ENCODE measurements around the gene ANKRD33B. TPM values are rescaled to one million over a fixed set of nuclear protein-coding genes. Genes with fewer than 3 reads are reported as not detected.

Gene ANKRD33B
- polyA plus RNA-seq, 1 donor (not counting 4 experiments of a cell fraction or from before 2014, with no cell fraction given) = 1.9 TPM

DNA sequence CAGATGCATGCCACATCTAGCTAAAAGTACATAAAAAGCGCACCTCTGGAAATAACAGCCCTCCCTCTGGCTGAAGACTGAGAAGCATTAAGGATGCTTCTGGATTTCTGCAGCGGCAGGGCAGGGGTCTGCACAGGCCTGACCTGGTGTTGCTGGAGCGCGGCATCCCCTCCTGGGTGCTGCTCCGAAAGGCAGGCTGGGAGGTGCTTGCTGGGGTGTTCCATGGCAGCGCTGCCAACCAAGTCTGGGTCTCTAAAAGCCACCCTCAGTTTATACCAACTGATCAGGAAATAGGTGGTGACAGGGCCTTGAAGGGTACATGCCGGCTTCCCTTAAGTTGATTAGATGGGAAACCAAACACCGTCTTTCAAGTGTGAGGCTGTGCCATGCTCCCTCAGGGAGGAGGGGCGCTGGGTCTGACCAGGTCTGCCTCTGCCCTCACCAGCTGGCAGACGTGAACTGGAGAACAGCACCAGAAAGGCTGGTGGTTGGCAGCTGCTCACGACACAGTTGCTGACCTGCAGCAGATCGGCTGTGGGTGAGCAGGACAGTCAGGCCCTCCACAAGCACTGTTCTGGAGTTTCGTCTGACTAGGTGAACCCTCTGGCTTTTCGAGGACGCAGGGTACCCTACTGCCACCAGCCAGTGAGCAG lies 115.6 kb downstream of the ANKRD33B start:
- Histone ChIP-seq H3K9me1 (ENCODE audit: control insufficient read depth, extremely low read depth, insufficient read depth, low read length) (no peaks in the 10 kb centered on the region), H3K4me1 (ENCODE audit: control insufficient read depth, extremely low read depth, insufficient read depth, low read length) (peaks cover 6% of the 10 kb centered on the region), H3K27ac (ENCODE audit: control insufficient read depth, insufficient read depth, low read length) (no peak overlapping the region), H3K4me2 (ENCODE audit: control insufficient read depth, extremely low read depth, insufficient read depth, low read depth, low read length) (no peak overlapping the region), H4K20me1 (ENCODE audit: control insufficient read depth, extremely low read depth, insufficient read depth, low read length) (peaks cover 3% of the 10 kb centered on the region), H3K4me3 (ENCODE audit: control insufficient read depth in 2 of 3, extremely low read depth in 1 of 3, insufficient read depth in 2 of 3, low read depth in 1 of 3, low read length in 3 of 3) (no peak overlapping the region), H3K27me3 (ENCODE audit: control insufficient read depth, extremely low read depth, insufficient read depth, low read length) (no peaks in the 10 kb centered on the region), H3K36me3 (ENCODE audit: control insufficient read depth in 2 of 2, extremely low read depth in 1 of 2, insufficient read depth in 2 of 2, low read length in 2 of 2) (peaks cover 10 to 34% of the 10 kb centered on the region in 2 experiments), H3K9me3 (ENCODE audit: control insufficient read depth, low read depth, low read length) (no peaks in the 10 kb centered on the region), H3K79me2 (ENCODE audit: control insufficient read depth, insufficient read depth, low read length) (peaks cover 3% of the 10 kb centered on the region), H3K9ac (ENCODE audit: control insufficient read depth, extremely low read depth, insufficient read depth, low read length) (no peak overlapping the region), H2AFZ (ENCODE audit: control insufficient read depth, low read length) (no peak overlapping the region)
- TF ChIP-seq, protein P1, sequence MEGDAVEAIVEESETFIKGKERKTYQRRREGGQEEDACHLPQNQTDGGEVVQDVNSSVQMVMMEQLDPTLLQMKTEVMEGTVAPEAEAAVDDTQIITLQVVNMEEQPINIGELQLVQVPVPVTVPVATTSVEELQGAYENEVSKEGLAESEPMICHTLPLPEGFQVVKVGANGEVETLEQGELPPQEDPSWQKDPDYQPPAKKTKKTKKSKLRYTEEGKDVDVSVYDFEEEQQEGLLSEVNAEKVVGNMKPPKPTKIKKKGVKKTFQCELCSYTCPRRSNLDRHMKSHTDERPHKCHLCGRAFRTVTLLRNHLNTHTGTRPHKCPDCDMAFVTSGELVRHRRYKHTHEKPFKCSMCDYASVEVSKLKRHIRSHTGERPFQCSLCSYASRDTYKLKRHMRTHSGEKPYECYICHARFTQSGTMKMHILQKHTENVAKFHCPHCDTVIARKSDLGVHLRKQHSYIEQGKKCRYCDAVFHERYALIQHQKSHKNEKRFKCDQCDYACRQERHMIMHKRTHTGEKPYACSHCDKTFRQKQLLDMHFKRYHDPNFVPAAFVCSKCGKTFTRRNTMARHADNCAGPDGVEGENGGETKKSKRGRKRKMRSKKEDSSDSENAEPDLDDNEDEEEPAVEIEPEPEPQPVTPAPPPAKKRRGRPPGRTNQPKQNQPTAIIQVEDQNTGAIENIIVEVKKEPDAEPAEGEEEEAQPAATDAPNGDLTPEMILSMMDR (optimal IDR thresholded peaks at IDR 0.05 in 1 of 3, IDR thresholded peaks at IDR 0.05 in 1 of 3, conservative IDR thresholded peaks at IDR 0.05 in 1 of 3; ENCODE audit: extremely low read depth in 1 of 3, insufficient read depth in 2 of 3, low read length in 3 of 3) = no peak
- TF ChIP-seq EZH2 (IDR thresholded peaks at IDR 0.05; ENCODE audit: low read length) = no peak
- no peak for FAIRE-seq
- dilution Hi-C loops (cut with MboI; ENCODE audit: extremely low pct_ligation_motif_present, low sequenced_read_pairs) = no loop called here
- no peak for DNase-seq (ENCODE audit: low read depth, low spot score)

DNA sequence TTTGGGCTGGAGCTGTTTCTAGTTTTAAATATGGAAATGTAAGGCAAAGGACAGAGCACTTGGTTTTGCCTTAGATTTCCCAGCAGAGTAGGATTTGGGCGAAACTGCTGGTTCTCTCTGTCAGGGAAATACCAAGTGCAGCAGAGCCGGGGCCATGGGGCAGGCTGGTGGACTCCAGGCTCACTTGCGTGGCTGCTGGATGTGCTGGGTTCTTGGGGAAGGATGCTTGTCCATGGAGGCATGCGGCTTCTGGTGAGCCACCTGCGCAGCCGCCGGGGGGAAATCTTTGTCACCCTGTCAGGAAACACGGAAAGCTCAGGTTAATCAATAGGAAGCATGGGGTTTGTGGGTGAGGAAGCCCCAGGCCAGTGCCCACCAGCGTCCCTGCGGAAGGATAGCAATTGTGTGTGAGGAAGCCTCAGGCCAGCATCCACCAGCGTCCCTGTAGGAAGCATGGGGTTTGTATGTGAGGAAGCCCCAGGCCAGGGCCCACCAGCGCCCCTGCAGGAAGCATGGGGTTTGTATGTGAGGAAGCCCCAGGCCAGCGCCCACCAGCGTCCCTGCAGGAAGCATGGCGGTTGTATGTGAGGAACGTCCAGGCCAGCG lies 117.1 kb downstream of the ANKRD33B start:
- Histone ChIP-seq H3K4me3 (ENCODE audit: control insufficient read depth in 2 of 3, extremely low read depth in 1 of 3, insufficient read depth in 2 of 3, low read depth in 1 of 3, low read length in 3 of 3) (no peak overlapping the region), H3K9ac (ENCODE audit: control insufficient read depth, extremely low read depth, insufficient read depth, low read length) (no peak overlapping the region), H3K4me2 (ENCODE audit: control insufficient read depth, extremely low read depth, insufficient read depth, low read depth, low read length) (no peak overlapping the region), H2AFZ (ENCODE audit: control insufficient read depth, low read length) (no peak overlapping the region), H3K27ac (ENCODE audit: control insufficient read depth, insufficient read depth, low read length) (no peak overlapping the region), H3K27me3 (ENCODE audit: control insufficient read depth, extremely low read depth, insufficient read depth, low read length) (no peaks in the 10 kb centered on the region), H3K4me1 (ENCODE audit: control insufficient read depth, extremely low read depth, insufficient read depth, low read length) (peaks cover 11% of the 10 kb centered on the region), H3K9me3 (ENCODE audit: control insufficient read depth, low read depth, low read length) (no peaks in the 10 kb centered on the region), H3K9me1 (ENCODE audit: control insufficient read depth, extremely low read depth, insufficient read depth, low read length) (no peaks in the 10 kb centered on the region), H3K79me2 (ENCODE audit: control insufficient read depth, insufficient read depth, low read length) (peaks cover 3% of the 10 kb centered on the region), H4K20me1 (ENCODE audit: control insufficient read depth, extremely low read depth, insufficient read depth, low read length) (peaks cover 3% of the 10 kb centered on the region), H3K36me3 (ENCODE audit: control insufficient read depth in 2 of 2, extremely low read depth in 1 of 2, insufficient read depth in 2 of 2, low read length in 2 of 2) (peaks cover 10 to 34% of the 10 kb centered on the region in 2 experiments)
- TF ChIP-seq, protein P1 (optimal IDR thresholded peaks at IDR 0.05 in 1 of 3, IDR thresholded peaks at IDR 0.05 in 1 of 3, conservative IDR thresholded peaks at IDR 0.05 in 1 of 3; ENCODE audit: extremely low read depth in 1 of 3, insufficient read depth in 2 of 3, low read length in 3 of 3) = no peak
- TF ChIP-seq EZH2 (IDR thresholded peaks at IDR 0.05; ENCODE audit: low read length) = no peak
- FAIRE-seq = no peak
- no peak for DNase-seq (ENCODE audit: low read depth, low spot score)
- dilution Hi-C loops (cut with MboI; ENCODE audit: extremely low pct_ligation_motif_present, low sequenced_read_pairs) = no loop called here

Measured in keratinocyte (primary cell).